ENCODE data around the gene BTBD9. TPM values are rescaled to one million over a fixed set of nuclear protein-coding genes. Genes with fewer than 3 reads are reported as not detected.
"Not testable (repeated sequence)": the region's sequence is repeated elsewhere in the genome, so short reads cannot be mapped to it uniquely, and the experiment has no call there.

The BTBD9 gene
- total RNA-seq, 1 donor from 2014 or later: 18.1 TPM

DNA sequence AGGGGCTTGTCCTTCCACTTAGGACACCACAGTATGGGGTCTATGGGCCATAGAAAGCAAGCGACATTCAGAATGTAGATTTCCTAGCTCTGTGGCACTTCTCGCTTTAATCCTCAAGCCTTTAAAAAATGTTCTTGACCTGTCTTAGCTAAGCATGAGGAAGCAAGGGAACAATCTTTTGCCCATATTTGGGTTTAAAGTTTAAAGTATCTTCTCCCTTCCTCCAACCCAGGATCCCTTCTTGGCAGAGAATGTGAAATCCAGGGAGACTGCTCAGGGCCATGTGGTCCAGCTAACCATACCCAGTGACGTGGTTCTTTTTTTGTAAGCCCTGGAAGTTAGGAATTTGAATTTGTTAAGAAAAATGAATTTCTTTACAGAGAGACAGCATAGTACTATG lies 289.9 kb downstream of the BTBD9 start:
- Mint-ChIP-seq H3K27ac (ENCODE audit: unreplicated experiment) (no peak overlapping the region), H3K9me3 (ENCODE audit: unreplicated experiment) (no peaks in the 10 kb centered on the region), H3K4me1 (ENCODE audit: unreplicated experiment) (peaks cover 40% of the 10 kb centered on the region), H3K36me3 (ENCODE audit: unreplicated experiment) (peaks cover 6% of the 10 kb centered on the region), H3K4me3 (ENCODE audit: unreplicated experiment) (no peak overlapping the region), H3K27me3 (ENCODE audit: unreplicated experiment) (peaks cover 23% of the 10 kb centered on the region)
- no peak for DNase-seq (ENCODE audit: extremely low spot score, unreplicated experiment)
- TF ChIP-seq, protein P1, sequence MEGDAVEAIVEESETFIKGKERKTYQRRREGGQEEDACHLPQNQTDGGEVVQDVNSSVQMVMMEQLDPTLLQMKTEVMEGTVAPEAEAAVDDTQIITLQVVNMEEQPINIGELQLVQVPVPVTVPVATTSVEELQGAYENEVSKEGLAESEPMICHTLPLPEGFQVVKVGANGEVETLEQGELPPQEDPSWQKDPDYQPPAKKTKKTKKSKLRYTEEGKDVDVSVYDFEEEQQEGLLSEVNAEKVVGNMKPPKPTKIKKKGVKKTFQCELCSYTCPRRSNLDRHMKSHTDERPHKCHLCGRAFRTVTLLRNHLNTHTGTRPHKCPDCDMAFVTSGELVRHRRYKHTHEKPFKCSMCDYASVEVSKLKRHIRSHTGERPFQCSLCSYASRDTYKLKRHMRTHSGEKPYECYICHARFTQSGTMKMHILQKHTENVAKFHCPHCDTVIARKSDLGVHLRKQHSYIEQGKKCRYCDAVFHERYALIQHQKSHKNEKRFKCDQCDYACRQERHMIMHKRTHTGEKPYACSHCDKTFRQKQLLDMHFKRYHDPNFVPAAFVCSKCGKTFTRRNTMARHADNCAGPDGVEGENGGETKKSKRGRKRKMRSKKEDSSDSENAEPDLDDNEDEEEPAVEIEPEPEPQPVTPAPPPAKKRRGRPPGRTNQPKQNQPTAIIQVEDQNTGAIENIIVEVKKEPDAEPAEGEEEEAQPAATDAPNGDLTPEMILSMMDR (IDR thresholded peaks at IDR 0.05): no peak

DNA sequence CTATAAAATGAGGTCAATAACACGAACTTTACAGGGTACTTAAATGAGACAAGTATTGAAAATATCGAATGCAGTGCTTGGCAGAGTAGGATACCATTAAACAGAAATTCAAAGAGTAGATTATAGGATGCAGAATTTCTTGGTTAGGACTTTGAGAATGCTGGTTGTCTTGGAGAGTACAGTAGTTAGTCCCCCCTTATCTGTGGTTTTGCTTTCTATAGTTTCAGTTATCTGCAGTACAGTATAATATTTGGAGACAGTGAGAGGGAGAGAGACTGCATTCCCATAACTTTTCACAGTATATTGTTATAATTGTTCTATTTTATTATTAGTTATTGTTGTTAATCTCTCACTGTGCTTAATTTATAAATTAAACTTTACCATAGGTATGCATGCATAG lies 290.5 kb downstream of the BTBD9 start:
- no peak for DNase-seq (ENCODE audit: extremely low spot score, unreplicated experiment)
- peaks cover 6% of the 10 kb centered on the region for H3K36me3 Mint-ChIP-seq (ENCODE audit: unreplicated experiment)
- H3K4me1 Mint-ChIP-seq (ENCODE audit: unreplicated experiment): peaks cover 40% of the 10 kb centered on the region
- no peak overlapping the region for H3K4me3 Mint-ChIP-seq (ENCODE audit: unreplicated experiment)
- H3K27me3 Mint-ChIP-seq (ENCODE audit: unreplicated experiment): peaks cover 20% of the 10 kb centered on the region
- H3K27ac Mint-ChIP-seq (ENCODE audit: unreplicated experiment): no peak overlapping the region
- TF ChIP-seq, protein P1 (IDR thresholded peaks at IDR 0.05): no peak
- no peaks in the 10 kb centered on the region for H3K9me3 Mint-ChIP-seq (ENCODE audit: unreplicated experiment)

DNA sequence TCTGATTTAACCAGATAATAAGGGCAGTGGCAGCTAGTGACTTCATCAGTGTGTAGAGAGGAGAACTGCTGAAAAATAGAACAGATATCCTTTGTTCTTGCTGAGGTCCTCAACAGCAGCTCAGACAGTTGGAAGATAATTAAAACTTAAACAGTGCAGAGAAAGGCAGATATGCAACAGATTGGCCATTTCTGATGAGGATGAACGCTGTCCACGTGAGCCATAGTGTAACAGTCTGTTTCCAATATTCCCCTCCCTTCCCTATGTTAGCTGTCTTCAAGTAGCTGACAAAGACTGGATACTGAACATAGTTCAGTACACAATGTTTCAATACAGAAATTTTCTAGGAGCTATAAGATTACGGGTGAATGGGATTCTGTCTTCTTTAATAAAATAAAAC lies 291.4 kb downstream of the BTBD9 start:
- no peak overlapping the region for H3K27ac Mint-ChIP-seq (ENCODE audit: unreplicated experiment)
- DNase-seq (ENCODE audit: extremely low spot score, unreplicated experiment): no peak
- TF ChIP-seq, protein P1 (IDR thresholded peaks at IDR 0.05): no peak
- peaks cover 40% of the 10 kb centered on the region for H3K4me1 Mint-ChIP-seq (ENCODE audit: unreplicated experiment)
- no peak overlapping the region for H3K4me3 Mint-ChIP-seq (ENCODE audit: unreplicated experiment)
- H3K27me3 Mint-ChIP-seq (ENCODE audit: unreplicated experiment): peaks cover 17% of the 10 kb centered on the region
- peaks cover 8% of the 10 kb centered on the region for H3K36me3 Mint-ChIP-seq (ENCODE audit: unreplicated experiment)
- no peaks in the 10 kb centered on the region for H3K9me3 Mint-ChIP-seq (ENCODE audit: unreplicated experiment)

DNA sequence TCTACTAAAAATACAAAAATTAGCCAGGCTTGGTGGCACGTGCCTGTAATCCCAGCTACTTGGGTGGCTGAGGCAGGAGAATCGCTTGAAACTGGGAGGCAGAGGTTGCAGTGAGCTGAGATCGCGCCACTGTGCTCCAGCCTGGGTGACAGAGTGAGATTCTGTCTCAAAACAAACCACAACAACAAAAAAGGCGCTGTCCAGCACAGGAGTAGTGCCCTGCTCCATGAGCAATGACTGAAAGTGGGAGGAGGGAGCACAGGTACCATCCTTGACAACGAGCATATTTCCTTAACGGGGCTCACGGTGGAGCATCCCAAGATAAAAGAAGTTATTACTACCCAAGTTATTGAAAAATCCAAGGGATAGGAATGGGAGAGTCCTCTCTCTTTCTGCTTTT lies 291.9 kb downstream of the BTBD9 start:
- H3K36me3 Mint-ChIP-seq (ENCODE audit: unreplicated experiment); H3K27ac Mint-ChIP-seq (ENCODE audit: unreplicated experiment): not testable (repeated sequence)
- H3K4me1 Mint-ChIP-seq (ENCODE audit: unreplicated experiment): peaks cover 40% of the 10 kb centered on the region

DNA sequence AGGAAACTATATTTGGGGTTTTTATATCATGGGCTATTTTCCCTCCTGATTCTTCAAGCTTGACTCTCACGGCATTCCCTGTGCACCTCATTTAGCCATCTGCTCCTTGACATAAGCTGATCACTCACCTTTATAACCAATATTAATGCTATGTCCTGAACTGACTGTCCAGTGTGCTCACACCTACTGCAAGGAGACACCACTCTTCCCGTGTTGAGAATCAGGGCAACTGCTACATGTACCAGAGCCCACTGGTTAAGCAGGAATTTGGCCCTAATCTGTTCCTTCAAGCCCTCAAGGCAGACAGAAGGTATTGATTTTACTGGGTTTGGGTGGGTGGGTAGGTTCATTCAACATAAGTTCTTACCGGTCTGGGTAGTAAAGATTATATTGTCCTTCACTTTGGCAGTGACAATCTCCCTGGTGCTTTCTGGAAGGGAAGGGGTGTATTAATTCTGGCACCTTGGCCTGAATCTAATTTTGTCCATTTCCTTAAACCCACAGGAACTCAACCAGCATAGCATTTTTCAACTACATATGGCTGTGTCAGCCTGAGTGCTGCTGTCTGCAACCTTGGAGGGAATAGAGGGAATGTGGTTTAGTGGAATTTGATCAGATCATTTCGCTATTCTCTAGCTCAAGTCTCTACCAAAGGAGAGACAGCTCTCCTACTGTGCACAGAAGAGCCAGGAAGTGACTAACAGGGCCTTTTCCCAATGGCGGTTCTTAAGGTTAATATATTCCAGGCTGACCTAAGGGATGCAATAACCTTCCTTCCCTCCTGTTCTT lies 293.2 kb downstream of the BTBD9 start:
- H3K4me1 Mint-ChIP-seq (ENCODE audit: unreplicated experiment): peaks cover 41% of the 10 kb centered on the region
- H3K36me3 Mint-ChIP-seq (ENCODE audit: unreplicated experiment): peaks cover 8% of the 10 kb centered on the region
- peak overlapping the region; percentile 74 for H3K27ac Mint-ChIP-seq (ENCODE audit: unreplicated experiment)
- no peak for DNase-seq (ENCODE audit: extremely low spot score, unreplicated experiment)
- TF ChIP-seq, protein P1 (IDR thresholded peaks at IDR 0.05): no peak
- no peaks in the 10 kb centered on the region for H3K9me3 Mint-ChIP-seq (ENCODE audit: unreplicated experiment)
- no peak overlapping the region for H3K4me3 Mint-ChIP-seq (ENCODE audit: unreplicated experiment)
- H3K27me3 Mint-ChIP-seq (ENCODE audit: unreplicated experiment): peaks cover 11% of the 10 kb centered on the region

More for the DNA sequence above, 291.9 kb downstream of the BTBD9 start:
- not testable (repeated sequence) for H3K9me3 Mint-ChIP-seq (ENCODE audit: unreplicated experiment); DNase-seq (ENCODE audit: extremely low spot score, unreplicated experiment); H3K4me3 Mint-ChIP-seq (ENCODE audit: unreplicated experiment)
- H3K27me3 Mint-ChIP-seq (ENCODE audit: unreplicated experiment): peaks cover 12% of the 10 kb centered on the region

All from osteocyte (in vitro differentiated cells).